H1 (cell line): ENCODE data around the gene GRID1. TPM values are rescaled to one million over a fixed set of nuclear protein-coding genes. Genes with fewer than 3 reads are reported as not detected.

ENCODE experiments used
- CHD7 ChIP-seq: fragments of 300-600 bp; sonication (generic); IDR thresholded peaks from 2 replicates; pipeline ENCODE4 v1.7.1; 2012; ENCODE audit warnings: low read length, moderate library complexity, mild to moderate bottlenecking, inconsistent platforms; ENCODE audit not compliant: insufficient replicate concordance
- CREB1 ChIP-seq: IDR thresholded peaks from 2 replicates; pipeline ENCODE4 v1.6.1; 2012; ENCODE audit warnings: inconsistent platforms
- EP300 ChIP-seq, 2 experiments: IDR thresholded peaks; 1 replicate in 1 of 2; 2 replicates in 1 of 2; pipeline ENCODE4 v1.6.1; 2011 to 2012; ENCODE audit warnings: low read depth in 2 of 2, low read length in 2 of 2, mild to moderate bottlenecking in 2 of 2, borderline replicate concordance in 1 of 2, inconsistent platforms in 1 of 2, moderate library complexity in 1 of 2
- GABPA ChIP-seq: IDR thresholded peaks from 2 replicates; pipeline ENCODE4 v1.6.1; 2011; ENCODE audit warnings: mild to moderate bottlenecking, low read length, moderate library complexity, borderline replicate concordance; ENCODE audit not compliant: insufficient read depth
- HDAC6 ChIP-seq: IDR thresholded peaks from one replicate; pipeline ENCODE4 v1.7.1; 2012; ENCODE audit warnings: low read depth, mild to moderate bottlenecking, inconsistent platforms, low read length, moderate library complexity
- NRF1 ChIP-seq: IDR thresholded peaks from 2 replicates; pipeline ENCODE4 v1.6.1; 2011; ENCODE audit warnings: mild to moderate bottlenecking, low read depth, low read length, improper control_type of control experiment
- POLR2A ChIP-seq, 2 experiments: IDR thresholded peaks; 1 replicate in 1 of 2; 2 replicates in 1 of 2; pipeline ENCODE4 v1.6.1; 2011; ENCODE audit warnings: low read depth in 2 of 2, low read length in 2 of 2, mild to moderate bottlenecking in 2 of 2; ENCODE audit errors: control extremely low read depth in 1 of 2
- RNF2 ChIP-seq: fragments of 200-900, 300-1000 bp; sonication (generic); IDR thresholded peaks from 2 replicates; pipeline ENCODE4 v1.7.1; 2016; ENCODE audit warnings: borderline replicate concordance, low read depth, mild to moderate bottlenecking, antibody characterized with exemption, low read length; ENCODE audit not compliant: poor library complexity, severe bottlenecking; ENCODE audit errors: missing control alignments
- SIX5 ChIP-seq: IDR thresholded peaks from 2 replicates; pipeline ENCODE4 v1.6.1; 2011; ENCODE audit warnings: mild to moderate bottlenecking, low read depth, low read length
- SRF ChIP-seq: IDR thresholded peaks from 2 replicates; pipeline ENCODE4 v1.6.1; 2011; ENCODE audit warnings: mild to moderate bottlenecking, low read depth, low read length, moderate library complexity
- TAF1 ChIP-seq: IDR thresholded peaks from 2 replicates; pipeline ENCODE4 v1.6.1; 2011; ENCODE audit warnings: mild to moderate bottlenecking, low read depth, low read length
- TBP ChIP-seq: IDR thresholded peaks from 2 replicates; pipeline ENCODE4 v1.6.1; 2011; ENCODE audit warnings: low read depth, low read length, improper control_type of control experiment
- polyA plus RNA-seq, 7 experiments: library from polyadenylated mRNA; depleted of rRNA in 3 of 7; stranded (reverse) in 5 of 7; unstranded in 2 of 7; fragments of >200 nt in 5 of 7; fragments of 200-250 nt in 2 of 7; gene quantifications; 1 replicate in 5 of 7; 2 replicates in 1 of 7; 4 replicates in 1 of 7; pipeline versions ENCODE4 v1.2.1 to v1.2.3, GENCODE V29; 2011 to 2013; ENCODE audit warnings: missing spikeins in 2 of 7, mixed read lengths in 2 of 7
- total RNA-seq: library from RNA; stranded (reverse); fragmentation: NEBNext Ultra II Directional; extraction: Animal tissue kit (Norgen Biotek cat#: 25700); gene quantifications from 2 replicates; pipeline ENCODE4 v1.2.1, GENCODE V29; 2021

Gene GRID1
- total and polyA plus RNA-seq, 2 of the 8 experiments (the other 6 are each of a cell fraction or from before 2014, with no cell fraction given): 0.22 to 0.30 TPM

GRCh38 chr10:85915245-85915846 lies 451.2 kb downstream of the GRID1 start (continued):
- no peak for TF ChIP-seq CHD7
- no peak for TF ChIP-seq EP300 (IDR thresholded peaks at IDR 0.05; ENCODE audit: borderline replicate concordance in 1 of 2, low read depth in 2 of 2, low read length in 2 of 2)
- TF ChIP-seq POLR2A (IDR thresholded peaks at IDR 0.05; ENCODE audit: control extremely low read depth in 1 of 2, low read depth in 2 of 2, low read length in 2 of 2): no peak
- TF ChIP-seq HDAC6: no peak
- TF ChIP-seq CREB1: no peak
- no peak for TF ChIP-seq GABPA
- no peak for TF ChIP-seq NRF1
- TF ChIP-seq TBP: no peak
- TF ChIP-seq RNF2: no peak
- no peak for TF ChIP-seq TAF1
- TF ChIP-seq SRF: no peak
- TF ChIP-seq SIX5: no peak
